ENCODE data around the gene TACR2.

GRCh38 chr10:69382382-69383117, 34.2 kb downstream of the TACR2 start:
- TF ChIP-seq POLR2A (IDR thresholded peaks at IDR 0.05; ENCODE audit: low read depth, low read length) (no peak), EZH2 (IDR thresholded peaks at IDR 0.05; ENCODE audit: borderline replicate concordance, low read depth, low read length, severe bottlenecking) (no peak), CTCF (IDR thresholded peaks at IDR 0.05; ENCODE audit: extremely low read depth in 1 of 2, insufficient read depth in 1 of 2, low read depth in 1 of 2, low read length in 2 of 2) (no peak), POLR2AphosphoS5 (IDR thresholded peaks at IDR 0.05; ENCODE audit: insufficient read depth, low read depth, low read length) (no peak), MYC (IDR thresholded peaks at IDR 0.05; ENCODE audit: low read depth, low read length) (no peak), FOS (IDR thresholded peaks at IDR 0.05; ENCODE audit: borderline replicate concordance, insufficient read depth, low read length) (no peak), JUN (IDR thresholded peaks at IDR 0.05; ENCODE audit: borderline replicate concordance, insufficient read depth, insufficient read length, low read depth) (no peak), MAX (IDR thresholded peaks at IDR 0.05; ENCODE audit: insufficient read depth, insufficient read length) (no peak)

All from endothelial cell of umbilical vein (primary cell).